Panc1 (cell line): ENCODE measurements around the gene PRDM10.

Experiments used
- POLR2AphosphoS5 ChIP-seq: IDR thresholded peaks from 2 replicates; pipeline ENCODE4 v1.6.1; 2012; ENCODE audit warnings: mild to moderate bottlenecking, low read depth, low read length, moderate library complexity
- SIN3A ChIP-seq: IDR thresholded peaks from 2 replicates; pipeline ENCODE4 v1.6.1; 2012; ENCODE audit warnings: low read depth, mild to moderate bottlenecking, low read length, moderate library complexity, borderline replicate concordance; ENCODE audit not compliant: insufficient read depth
- TF ChIP-seq, protein P1 (sequence below): fragments of 450-650 bp; IDR thresholded peaks from 2 replicates; pipeline ENCODE4 v1.5.1; 2017; ENCODE audit warnings: mild to moderate bottlenecking
- TF ChIP-seq, protein P2 (sequence below), 2 experiments: IDR thresholded peaks; 2 replicates each; pipeline ENCODE4 v1.6.1; 2011 to 2012; ENCODE audit warnings: low read depth in 2 of 2, control low read depth in 1 of 2, low read length in 1 of 2, mild to moderate bottlenecking in 1 of 2, moderate library complexity in 1 of 2; ENCODE audit not compliant: insufficient read depth in 1 of 2

DNA sequence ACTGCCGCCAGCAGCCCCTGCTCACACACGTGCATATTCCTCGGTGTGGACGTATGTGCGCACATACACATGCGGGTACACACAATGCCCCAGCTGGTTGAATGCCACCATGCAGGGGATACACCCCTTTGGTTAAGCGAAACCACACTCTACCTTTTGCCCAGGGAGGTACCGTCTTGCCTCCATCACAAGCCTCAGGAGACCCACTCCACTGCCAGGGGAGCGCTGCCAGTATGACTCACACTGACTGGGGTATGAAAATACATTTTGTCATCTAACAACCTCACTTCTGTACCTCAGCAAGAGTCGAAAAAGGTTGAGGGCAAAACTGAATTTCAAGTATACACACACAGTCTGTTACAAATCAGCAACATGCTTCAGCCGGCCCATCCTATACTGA is 147.5 kb downstream of the PRDM10 start:
- TF ChIP-seq SIN3A (no peak), POLR2AphosphoS5 (no peak)
- TF ChIP-seq, protein P1, sequence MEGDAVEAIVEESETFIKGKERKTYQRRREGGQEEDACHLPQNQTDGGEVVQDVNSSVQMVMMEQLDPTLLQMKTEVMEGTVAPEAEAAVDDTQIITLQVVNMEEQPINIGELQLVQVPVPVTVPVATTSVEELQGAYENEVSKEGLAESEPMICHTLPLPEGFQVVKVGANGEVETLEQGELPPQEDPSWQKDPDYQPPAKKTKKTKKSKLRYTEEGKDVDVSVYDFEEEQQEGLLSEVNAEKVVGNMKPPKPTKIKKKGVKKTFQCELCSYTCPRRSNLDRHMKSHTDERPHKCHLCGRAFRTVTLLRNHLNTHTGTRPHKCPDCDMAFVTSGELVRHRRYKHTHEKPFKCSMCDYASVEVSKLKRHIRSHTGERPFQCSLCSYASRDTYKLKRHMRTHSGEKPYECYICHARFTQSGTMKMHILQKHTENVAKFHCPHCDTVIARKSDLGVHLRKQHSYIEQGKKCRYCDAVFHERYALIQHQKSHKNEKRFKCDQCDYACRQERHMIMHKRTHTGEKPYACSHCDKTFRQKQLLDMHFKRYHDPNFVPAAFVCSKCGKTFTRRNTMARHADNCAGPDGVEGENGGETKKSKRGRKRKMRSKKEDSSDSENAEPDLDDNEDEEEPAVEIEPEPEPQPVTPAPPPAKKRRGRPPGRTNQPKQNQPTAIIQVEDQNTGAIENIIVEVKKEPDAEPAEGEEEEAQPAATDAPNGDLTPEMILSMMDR: no peak
- TF ChIP-seq, protein P2, sequence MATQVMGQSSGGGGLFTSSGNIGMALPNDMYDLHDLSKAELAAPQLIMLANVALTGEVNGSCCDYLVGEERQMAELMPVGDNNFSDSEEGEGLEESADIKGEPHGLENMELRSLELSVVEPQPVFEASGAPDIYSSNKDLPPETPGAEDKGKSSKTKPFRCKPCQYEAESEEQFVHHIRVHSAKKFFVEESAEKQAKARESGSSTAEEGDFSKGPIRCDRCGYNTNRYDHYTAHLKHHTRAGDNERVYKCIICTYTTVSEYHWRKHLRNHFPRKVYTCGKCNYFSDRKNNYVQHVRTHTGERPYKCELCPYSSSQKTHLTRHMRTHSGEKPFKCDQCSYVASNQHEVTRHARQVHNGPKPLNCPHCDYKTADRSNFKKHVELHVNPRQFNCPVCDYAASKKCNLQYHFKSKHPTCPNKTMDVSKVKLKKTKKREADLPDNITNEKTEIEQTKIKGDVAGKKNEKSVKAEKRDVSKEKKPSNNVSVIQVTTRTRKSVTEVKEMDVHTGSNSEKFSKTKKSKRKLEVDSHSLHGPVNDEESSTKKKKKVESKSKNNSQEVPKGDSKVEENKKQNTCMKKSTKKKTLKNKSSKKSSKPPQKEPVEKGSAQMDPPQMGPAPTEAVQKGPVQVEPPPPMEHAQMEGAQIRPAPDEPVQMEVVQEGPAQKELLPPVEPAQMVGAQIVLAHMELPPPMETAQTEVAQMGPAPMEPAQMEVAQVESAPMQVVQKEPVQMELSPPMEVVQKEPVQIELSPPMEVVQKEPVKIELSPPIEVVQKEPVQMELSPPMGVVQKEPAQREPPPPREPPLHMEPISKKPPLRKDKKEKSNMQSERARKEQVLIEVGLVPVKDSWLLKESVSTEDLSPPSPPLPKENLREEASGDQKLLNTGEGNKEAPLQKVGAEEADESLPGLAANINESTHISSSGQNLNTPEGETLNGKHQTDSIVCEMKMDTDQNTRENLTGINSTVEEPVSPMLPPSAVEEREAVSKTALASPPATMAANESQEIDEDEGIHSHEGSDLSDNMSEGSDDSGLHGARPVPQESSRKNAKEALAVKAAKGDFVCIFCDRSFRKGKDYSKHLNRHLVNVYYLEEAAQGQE (IDR thresholded peaks at IDR 0.05; ENCODE audit: insufficient read depth in 1 of 2, low read depth in 2 of 2, low read length in 1 of 2): no peak
